Activated naive CD8-positive, alpha-beta T cell treated with anti-CD3 and anti-CD28 coated beads, Interleukin-2, amount 10 ng/mL, durations not matched to agents 7 days and 5 days (primary cell): ENCODE data around the gene DDX51. TPM values are rescaled to one million over a fixed set of nuclear protein-coding genes. Genes with fewer than 3 reads are reported as not detected.

Experiments
- ATAC-seq: fragments of 150-1000 bp; cut with Tn5 transposase; one replicate; pipeline ENCODE4 v1.10.0; 2021; ENCODE audit warnings: low read depth, moderate library complexity
- POLR2A ChIA-PET: fragments of 350-600 bp; sonication (Branson Sonifier 250); formaldehyde crosslinking; loops from one replicate; lab custom pipeline; 2021; ENCODE audit warnings: antibody characterized with exemption; lab: Charles Lee
- DNase-seq: peaks from one replicate; pipeline ENCODE4 v3.0.0; 2021
- H3K27ac Mint-ChIP-seq: one replicate; pipeline ENCODE4 v1.8.0; 2022; ENCODE audit warnings: mild to moderate bottlenecking, mixed read lengths
- H3K27me3 Mint-ChIP-seq: one replicate; pipeline ENCODE4 v1.8.0; 2022; ENCODE audit warnings: mild to moderate bottlenecking, moderate library complexity, mixed read lengths
- H3K36me3 Mint-ChIP-seq: one replicate; pipeline ENCODE4 v1.8.0; 2021; ENCODE audit warnings: mild to moderate bottlenecking, mixed read lengths
- H3K4me1 Mint-ChIP-seq: one replicate; pipeline ENCODE4 v1.8.0; 2021; ENCODE audit warnings: mixed read lengths
- H3K4me3 Mint-ChIP-seq: one replicate; pipeline ENCODE4 v1.8.0; 2022; ENCODE audit warnings: mild to moderate bottlenecking, moderate library complexity, mixed read lengths
- H3K9me3 Mint-ChIP-seq: one replicate; pipeline ENCODE4 v1.8.0; 2021; ENCODE audit warnings: mixed read lengths
- total RNA-seq, 2 experiments: library from RNA; stranded (reverse); gene quantifications; one replicate each; pipeline ENCODE4 v1.2.3, GENCODE V29; 2021

DDX51 gene
- total RNA-seq, 2 experiments from 2014 or later: 31.9 to 33.5 TPM

- no peaks in the 10 kb centered on the region for H3K36me3 Mint-ChIP-seq
- H3K4me1 Mint-ChIP-seq: peaks cover 29% of the 10 kb centered on the region
- no peak for DNase-seq
- no peaks in the 10 kb centered on the region for H3K9me3 Mint-ChIP-seq
- POLR2A ChIA-PET: interaction anchor here (0.8 to 2.7 kb wide), 2 partner anchors 10 to 14 kb away, joined by 3 to 14 read pairs; no protein-coding TSS in a partner anchor
- peaks cover 6% of the 10 kb centered on the region for H3K27me3 Mint-ChIP-seq
- H3K4me3 Mint-ChIP-seq: no peak overlapping the region
- ATAC-seq: no peak
- H3K27ac Mint-ChIP-seq: no peak overlapping the region
These were observed 31.6 kb upstream of the DDX51 start for GRCh38 chr12:132175496-132176384.

GRCh38 chr12:132174839-132175490 is 30.8 kb upstream of the DDX51 start:
- no peak for DNase-seq
- Mint-ChIP-seq H3K27ac (peak overlapping the region; percentile 73), H3K27me3 (peaks cover 6% of the 10 kb centered on the region), H3K36me3 (no peaks in the 10 kb centered on the region), H3K9me3 (no peaks in the 10 kb centered on the region), H3K4me3 (peak overlapping the region; percentile 47), H3K4me1 (peaks cover 27% of the 10 kb centered on the region)
- ATAC-seq: no peak
- POLR2A ChIA-PET: interaction anchor here (1.5 to 2.7 kb wide), 2 partner anchors 11 to 14 kb away, joined by 4 to 14 read pairs; no protein-coding TSS in a partner anchor

- peak overlapping the region; percentile 73 for H3K27ac Mint-ChIP-seq
- H3K4me3 Mint-ChIP-seq: peak overlapping the region; percentile 47
- peaks cover 24% of the 10 kb centered on the region for H3K4me1 Mint-ChIP-seq
- H3K27me3 Mint-ChIP-seq: peaks cover 6% of the 10 kb centered on the region
- no peak for DNase-seq
- no peaks in the 10 kb centered on the region for H3K36me3 Mint-ChIP-seq
- H3K9me3 Mint-ChIP-seq: no peaks in the 10 kb centered on the region
- POLR2A ChIA-PET: interaction anchor here (1.5 to 2.7 kb wide), 2 partner anchors 12 to 15 kb away, joined by 4 to 14 read pairs; no protein-coding TSS in a partner anchor
- no peak for ATAC-seq
These were observed 30.1 kb upstream of the DDX51 start for GRCh38 chr12:132174015-132174838.

- ATAC-seq: peak; percentile 66
- peaks cover 6% of the 10 kb centered on the region for H3K27me3 Mint-ChIP-seq
- no peaks in the 10 kb centered on the region for H3K36me3 Mint-ChIP-seq
- POLR2A ChIA-PET: interaction anchor here (0.5 to 1.5 kb wide), 2 partner anchors 11 to 16 kb away, joined by 3 to 4 read pairs; no protein-coding TSS in a partner anchor
- peaks cover 15% of the 10 kb centered on the region for H3K4me1 Mint-ChIP-seq
- no peaks in the 10 kb centered on the region for H3K9me3 Mint-ChIP-seq
- peak overlapping the region; percentile 80 for H3K27ac Mint-ChIP-seq
- DNase-seq: peak; percentile 66
- peak overlapping the region; percentile 71 for H3K4me3 Mint-ChIP-seq
These were observed 29.3 kb upstream of the DDX51 start for GRCh38 chr12:132173135-132174014.

- no peaks in the 10 kb centered on the region for H3K36me3 Mint-ChIP-seq
- POLR2A ChIA-PET: interaction anchor here (0.5 kb wide), 1 partner anchor 12 kb away, joined by 3 read pairs; no protein-coding TSS in a partner anchor
- no peak for DNase-seq
- H3K4me1 Mint-ChIP-seq: peaks cover 14% of the 10 kb centered on the region
- H3K4me3 Mint-ChIP-seq: peak overlapping the region; percentile 71
- peak overlapping the region; percentile 80 for H3K27ac Mint-ChIP-seq
- no peak for ATAC-seq
- H3K27me3 Mint-ChIP-seq: peaks cover 6% of the 10 kb centered on the region
- no peaks in the 10 kb centered on the region for H3K9me3 Mint-ChIP-seq
These were observed 28.5 kb upstream of the DDX51 start for GRCh38 chr12:132172619-132173018.

- POLR2A ChIA-PET: interaction anchor here (0.9 kb wide), 1 partner anchor 10 kb away, joined by 3 read pairs; no protein-coding TSS in a partner anchor
- DNase-seq: no peak
These were observed 27.9 kb upstream of the DDX51 start for GRCh38 chr12:132171968-132172521.

GRCh38 chr12:132171293-132171967 is 27.3 kb upstream of the DDX51 start:
- ATAC-seq: no peak
- POLR2A ChIA-PET: interaction anchor here (0.9 to 1.4 kb wide), 2 partner anchors 10 to 14 kb away, joined by 3 to 4 read pairs; no protein-coding TSS in a partner anchor

More at GRCh38 chr12:132171968-132172521, 27.9 kb upstream of the DDX51 start:
- Mint-ChIP-seq H3K27ac (no peak overlapping the region), H3K4me1 (peaks cover 14% of the 10 kb centered on the region), H3K4me3 (no peak overlapping the region), H3K9me3 (peaks cover 2% of the 10 kb centered on the region), H3K36me3 (no peaks in the 10 kb centered on the region), H3K27me3 (peaks cover 6% of the 10 kb centered on the region)
- ATAC-seq: no peak

GRCh38 chr12:132170637-132171292 is 26.6 kb upstream of the DDX51 start:
- DNase-seq: no peak

More at GRCh38 chr12:132171293-132171967, 27.3 kb upstream of the DDX51 start:
- no peak overlapping the region for H3K4me3 Mint-ChIP-seq
- no peaks in the 10 kb centered on the region for H3K36me3 Mint-ChIP-seq
- no peak for DNase-seq
- peaks cover 6% of the 10 kb centered on the region for H3K27me3 Mint-ChIP-seq
- no peak overlapping the region for H3K27ac Mint-ChIP-seq
- H3K9me3 Mint-ChIP-seq: peaks cover 7% of the 10 kb centered on the region
- peaks cover 14% of the 10 kb centered on the region for H3K4me1 Mint-ChIP-seq

GRCh38 chr12:132170094-132170636 is 26.0 kb upstream of the DDX51 start:
- no peak overlapping the region for H3K27ac Mint-ChIP-seq
- H3K4me1 Mint-ChIP-seq: peaks cover 15% of the 10 kb centered on the region
- DNase-seq (no peak), ATAC-seq (no peak)
- H3K36me3 Mint-ChIP-seq: no peaks in the 10 kb centered on the region
- H3K27me3 Mint-ChIP-seq: peaks cover 6% of the 10 kb centered on the region
- no peak overlapping the region for H3K4me3 Mint-ChIP-seq
- peaks cover 10% of the 10 kb centered on the region for H3K9me3 Mint-ChIP-seq
- POLR2A ChIA-PET: interaction anchor here (1.4 kb wide), 1 partner anchor 15 kb away, joined by 4 read pairs; no protein-coding TSS in a partner anchor

More at GRCh38 chr12:132170637-132171292, 26.6 kb upstream of the DDX51 start:
- no peak for ATAC-seq
- peaks cover 6% of the 10 kb centered on the region for H3K27me3 Mint-ChIP-seq
- no peak overlapping the region for H3K4me3 Mint-ChIP-seq
- H3K4me1 Mint-ChIP-seq: peaks cover 15% of the 10 kb centered on the region
- no peaks in the 10 kb centered on the region for H3K36me3 Mint-ChIP-seq
- H3K9me3 Mint-ChIP-seq: peaks cover 10% of the 10 kb centered on the region
- POLR2A ChIA-PET: interaction anchor here (0.9 to 1.4 kb wide), 2 partner anchors 9 to 15 kb away, joined by 3 to 4 read pairs; no protein-coding TSS in a partner anchor
- H3K27ac Mint-ChIP-seq: no peak overlapping the region

GRCh38 chr12:132169376-132169775 is 25.3 kb upstream of the DDX51 start:
- Mint-ChIP-seq H3K4me1 (peaks cover 10% of the 10 kb centered on the region), H3K27ac (no peak overlapping the region)
- no peak for ATAC-seq

More at GRCh38 chr12:132169376-132169775, 25.3 kb upstream of the DDX51 start:
- POLR2A ChIA-PET: no interaction called here
- Mint-ChIP-seq H3K4me3 (no peak overlapping the region), H3K27me3 (peaks cover 6% of the 10 kb centered on the region), H3K36me3 (no peaks in the 10 kb centered on the region), H3K9me3 (peaks cover 10% of the 10 kb centered on the region)
- no peak for DNase-seq
